ES-I3 (cell line): ENCODE data around the gene SFMBT2.

Source experiments
- H3K36me3 ChIP-seq: 2 replicates; pipeline ENCODE4 v1.6.1; 2013; ENCODE audit warnings: mild to moderate bottlenecking, low read length, control low read depth, moderate library complexity; ENCODE audit not compliant: insufficient read depth
- H3K4me1 ChIP-seq: 2 replicates; pipeline ENCODE4 v1.6.1; 2013; ENCODE audit warnings: mild to moderate bottlenecking, control low read depth, low read length; ENCODE audit not compliant: insufficient read depth
- H3K9ac ChIP-seq: 2 replicates; pipeline ENCODE4 v1.6.1; 2013; ENCODE audit warnings: low read depth, mild to moderate bottlenecking, low read length, moderate library complexity
- H3K9me3 ChIP-seq: 2 replicates; pipeline ENCODE4 v1.6.1; 2013; ENCODE audit warnings: mild to moderate bottlenecking, low read length, moderate library complexity; ENCODE audit not compliant: control insufficient read depth, insufficient read depth

SFMBT2 gene

GRCh38 chr10:7121154-7121797, 289.6 kb downstream of the SFMBT2 start:
- no peaks in the 10 kb centered on the region for H3K36me3 ChIP-seq
- H3K4me1 ChIP-seq, result no peaks in the 10 kb centered on the region
- no peak overlapping the region for H3K9ac ChIP-seq
- no peaks in the 10 kb centered on the region for H3K9me3 ChIP-seq

- no peaks in the 10 kb centered on the region for H3K36me3 ChIP-seq
- H3K9me3 ChIP-seq, result no peaks in the 10 kb centered on the region
- no peaks in the 10 kb centered on the region for H3K4me1 ChIP-seq
- no peak overlapping the region for H3K9ac ChIP-seq
Measured at GRCh38 chr10:7119325-7120015, 291.4 kb downstream of the SFMBT2 start.

- H3K9ac ChIP-seq, result no peak overlapping the region
- H3K9me3 ChIP-seq, result no peaks in the 10 kb centered on the region
- H3K36me3 ChIP-seq, result no peaks in the 10 kb centered on the region
- H3K4me1 ChIP-seq, result no peaks in the 10 kb centered on the region
Measured at GRCh38 chr10:7117806-7118674, 292.8 kb downstream of the SFMBT2 start.

- no peaks in the 10 kb centered on the region for H3K9me3 ChIP-seq
- no peaks in the 10 kb centered on the region for H3K36me3 ChIP-seq
- H3K4me1 ChIP-seq, result no peaks in the 10 kb centered on the region
- no peak overlapping the region for H3K9ac ChIP-seq
Measured at GRCh38 chr10:7117177-7117799, 293.5 kb downstream of the SFMBT2 start.

- H3K9ac ChIP-seq, result no peak overlapping the region
Measured at GRCh38 chr10:7111561-7111960, 299.3 kb downstream of the SFMBT2 start.

GRCh38 chr10:7111089-7111488, 299.7 kb downstream of the SFMBT2 start:
- H3K9me3 ChIP-seq, result no peaks in the 10 kb centered on the region
- H3K9ac ChIP-seq, result no peak overlapping the region
- H3K36me3 ChIP-seq, result no peaks in the 10 kb centered on the region
- no peaks in the 10 kb centered on the region for H3K4me1 ChIP-seq

More at GRCh38 chr10:7111561-7111960, 299.3 kb downstream of the SFMBT2 start:
- no peaks in the 10 kb centered on the region for H3K36me3 ChIP-seq
- H3K9me3 ChIP-seq, result no peaks in the 10 kb centered on the region
- no peaks in the 10 kb centered on the region for H3K4me1 ChIP-seq
